Nephron progenitor cell (in vitro differentiated cells): ENCODE results near the gene ASS1.

Source experiments
- DNase-seq: peaks from one replicate; pipeline ENCODE4 v3.0.0; 2021
- H3K27ac Mint-ChIP-seq: 2 replicates; pipeline ENCODE4 v1.8.0; 2021; ENCODE audit warnings: mild to moderate bottlenecking, moderate library complexity, mixed read lengths
- H3K27me3 Mint-ChIP-seq: 2 replicates; pipeline ENCODE4 v1.8.0; 2021; ENCODE audit warnings: mild to moderate bottlenecking, low read depth, mixed read lengths; ENCODE audit not compliant: poor library complexity
- H3K36me3 Mint-ChIP-seq: 2 replicates; pipeline ENCODE4 v1.8.0; 2021; ENCODE audit warnings: low read depth, mixed read lengths
- H3K4me1 Mint-ChIP-seq: 2 replicates; pipeline ENCODE4 v1.8.0; 2021; ENCODE audit warnings: mixed read lengths
- H3K4me3 Mint-ChIP-seq: 2 replicates; pipeline ENCODE4 v1.8.0; 2021; ENCODE audit warnings: mild to moderate bottlenecking, moderate library complexity, mixed read lengths
- H3K9me3 Mint-ChIP-seq: 2 replicates; pipeline ENCODE4 v1.8.0; 2021; ENCODE audit warnings: mild to moderate bottlenecking, moderate library complexity, mixed read lengths
- CTCF ChIP-seq: fragments of 200-600 bp; sonication (generic); IDR thresholded peaks from 2 replicates; pipeline ENCODE4 v1.5.0; 2021; ENCODE audit warnings: antibody characterized with exemption

Gene ASS1

GRCh38 chr9:130491830-130492482 lies 47.2 kb downstream of the ASS1 start:
- Mint-ChIP-seq H3K4me1 (peaks cover 24% of the 10 kb centered on the region), H3K27ac (no peak overlapping the region), H3K9me3 (peaks cover 17% of the 10 kb centered on the region), H3K4me3 (no peak overlapping the region), H3K36me3 (peaks cover 13% of the 10 kb centered on the region), H3K27me3 (peaks cover 25% of the 10 kb centered on the region)
- DNase-seq = no peak
- no peak for TF ChIP-seq CTCF

- Mint-ChIP-seq H3K4me1 (peaks cover 28% of the 10 kb centered on the region), H3K9me3 (peaks cover 18% of the 10 kb centered on the region), H3K27me3 (peaks cover 25% of the 10 kb centered on the region), H3K4me3 (no peak overlapping the region), H3K27ac (no peak overlapping the region), H3K36me3 (peaks cover 13% of the 10 kb centered on the region)
- TF ChIP-seq CTCF = no peak
- DNase-seq = no peak
These were observed 48.3 kb downstream of the ASS1 start for GRCh38 chr9:130493021-130493420.

- no peak for TF ChIP-seq CTCF
- peaks cover 13% of the 10 kb centered on the region for H3K36me3 Mint-ChIP-seq
These were observed 48.7 kb downstream of the ASS1 start for GRCh38 chr9:130493476-130493875.

GRCh38 chr9:130495067-130495466 lies 50.3 kb downstream of the ASS1 start:
- Mint-ChIP-seq H3K27me3 (peaks cover 22% of the 10 kb centered on the region), H3K36me3 (peaks cover 13% of the 10 kb centered on the region), H3K27ac (no peak overlapping the region), H3K4me1 (peaks cover 33% of the 10 kb centered on the region), H3K9me3 (peaks cover 18% of the 10 kb centered on the region), H3K4me3 (no peak overlapping the region)
- TF ChIP-seq CTCF = no peak
- DNase-seq = no peak

More at GRCh38 chr9:130493476-130493875, 48.7 kb downstream of the ASS1 start:
- Mint-ChIP-seq H3K27ac (no peak overlapping the region), H3K27me3 (peaks cover 25% of the 10 kb centered on the region), H3K4me3 (no peak overlapping the region), H3K4me1 (peaks cover 26% of the 10 kb centered on the region), H3K9me3 (peaks cover 18% of the 10 kb centered on the region)
- no peak for DNase-seq

- peaks cover 18% of the 10 kb centered on the region for H3K9me3 Mint-ChIP-seq
These were observed 52.4 kb downstream of the ASS1 start for GRCh38 chr9:130497139-130497538.

More at GRCh38 chr9:130497139-130497538, 52.4 kb downstream of the ASS1 start:
- peaks cover 45% of the 10 kb centered on the region for H3K4me1 Mint-ChIP-seq
- no peak for TF ChIP-seq CTCF
- H3K27ac Mint-ChIP-seq = peak overlapping the region; percentile 14
- H3K4me3 Mint-ChIP-seq = no peak overlapping the region
- peaks cover 13% of the 10 kb centered on the region for H3K36me3 Mint-ChIP-seq
- peaks cover 19% of the 10 kb centered on the region for H3K27me3 Mint-ChIP-seq
- DNase-seq = no peak
